ENCODE data around the gene SHROOM2. TPM values are rescaled to one million over a fixed set of nuclear protein-coding genes. Genes with fewer than 3 reads are reported as not detected.

The SHROOM2 gene
- total RNA-seq, 1 experiment from 2014 or later, result 13.9 TPM

- H3K4ac ChIP-seq (ENCODE audit: low read depth, low read length), result no peak overlapping the region
- no peak overlapping the region for H3T11ph ChIP-seq (ENCODE audit: low read length)
- TF ChIP-seq CTCF (conservative IDR thresholded peaks at IDR 0.05), result no peak
- peaks cover 2% of the 10 kb centered on the region; the same call in 1 of the 2 replicates for H3K4me1 ChIP-seq (ENCODE audit: insufficient read depth, low read length)
- no peak overlapping the region for H2BK20ac ChIP-seq (ENCODE audit: low read depth, low read length, poor library complexity, severe bottlenecking)
- no peak overlapping the region for H2BK12ac ChIP-seq (ENCODE audit: insufficient read length, low read depth, low read length)
- H3K9me3 Mint-ChIP-seq, result peaks cover 22 to 42% of the 10 kb centered on the region in 2 experiments
- no peaks in the 10 kb centered on the region for H3K9me3 ChIP-seq (ENCODE audit: control insufficient read depth, low read depth, low read length)
- no peak overlapping the region for H3K27ac ChIP-seq (ENCODE audit: insufficient read length, low read depth, low read length)
- no peak overlapping the region for H4K91ac ChIP-seq (ENCODE audit: insufficient read length, low read depth, low read length)
- no peak overlapping the region for H3K56ac ChIP-seq (ENCODE audit: insufficient read length, low read depth, low read length)
- WGBS (ENCODE audit: extremely low coverage, insufficient read length, low lambda C conversion rate), result no CpG with 5 or more reads among the region's 5 CpGs
- H4K5ac ChIP-seq (ENCODE audit: insufficient read length, low read depth, low read length), result no peak overlapping the region
- H3K27ac Mint-ChIP-seq, result no peak overlapping the region; a peak in 1 of 7 replicates
- peaks cover 0 to 5% of the 10 kb centered on the region in 2 experiments; a peak in 2 of 4 replicates for H3K4me1 Mint-ChIP-seq
- no peak overlapping the region for H2BK5ac ChIP-seq (ENCODE audit: insufficient read length, low read length)
- no peak overlapping the region for H2AK5ac ChIP-seq (ENCODE audit: insufficient read length, low read length)
- no peaks in the 10 kb centered on the region for H3K27me3 ChIP-seq (ENCODE audit: insufficient read depth, low read length)
- H4K8ac ChIP-seq (replicated peaks; ENCODE audit: insufficient read length, low read depth, low read length), result no peak overlapping the region
- DNase-seq, result no peak
- peaks cover 14 to 20% (median 15%) of the 10 kb centered on the region in 3 experiments for H3K36me3 Mint-ChIP-seq (ENCODE audit: insufficient read depth in 1 of 3, low read depth in 3 of 3)
- H3K18ac ChIP-seq (ENCODE audit: insufficient read length, low read depth, low read length), result no peak overlapping the region
- H3K23ac ChIP-seq (ENCODE audit: insufficient read length, low read depth, low read length), result no peak overlapping the region
- H3K14ac ChIP-seq (ENCODE audit: insufficient read depth, low read length), result no peak overlapping the region
- no peak overlapping the region for H2BK120ac ChIP-seq (ENCODE audit: low read depth, low read length, poor library complexity, severe bottlenecking)
- H4K20me1 ChIP-seq (ENCODE audit: control insufficient read depth, insufficient read depth, insufficient read length), result no peaks in the 10 kb centered on the region
- H3K79me2 ChIP-seq (ENCODE audit: insufficient read depth, low read length), result 0 out of 2 replicates have a peak, but pooled peaks cover 2% of the 10 kb centered on the region
- H3K9ac ChIP-seq (ENCODE audit: extremely low read depth, insufficient read length, low read length), result no peak overlapping the region
- no peaks in the 10 kb centered on the region for H3K23me2 ChIP-seq (ENCODE audit: insufficient read length, low read depth, low read length, poor library complexity, severe bottlenecking)
- H3K27me3 Mint-ChIP-seq (ENCODE audit: low read depth), result peaks cover 1% of the 10 kb centered on the region; the same call in 1 of the 2 replicates
- H2AFZ ChIP-seq (ENCODE audit: low read length), result no peak overlapping the region
- no peak overlapping the region for H3K4me3 Mint-ChIP-seq
- H2BK15ac ChIP-seq (ENCODE audit: low read depth, low read length), result no peak overlapping the region
- no peaks in the 10 kb centered on the region for H3K79me1 ChIP-seq (ENCODE audit: insufficient read depth, low read depth, low read length, poor library complexity, severe bottlenecking)
- no peak overlapping the region for H3K4me2 ChIP-seq (ENCODE audit: insufficient read depth, insufficient read length, low read length)
These were observed 119.5 kb downstream of the SHROOM2 start for GRCh38 chrX:9905721-9906120.
